OCI-LY7 (cell line): Measurements from ENCODE around the gene PGRMC1. TPM values are rescaled to one million over a fixed set of nuclear protein-coding genes. Genes with fewer than 3 reads are reported as not detected.

Experiments
- Bru-seq: library from RNA; stranded (reverse); fragments of 400-500 nt; gene quantifications from one replicate; lab custom pipeline; 2021; lab: Mats Ljungman, UMichigan
- BruChase-seq, 2 experiments: library from RNA; stranded (reverse); fragments of 400-500 nt; gene quantifications; one replicate each; lab custom pipeline; 2021; lab: Mats Ljungman, UMichigan
- BruUV-seq: library from RNA; stranded (reverse); fragments of 400-500 nt; replicated peaks from 2 replicates; lab custom pipeline; 2021; lab: Mats Ljungman, UMichigan
- CTCF ChIA-PET: fragments of 300-600 bp; sonication (Branson Sonifier 250); formaldehyde crosslinking; loops from one replicate; lab custom pipeline; 2022; ENCODE audit warnings: antibody characterized with exemption; ENCODE audit not compliant: unreplicated experiment; lab: Charles Lee
- POLR2A ChIA-PET: fragments of 300-600 bp; sonication (Branson Sonifier 250); formaldehyde crosslinking; loops from one replicate; lab custom pipeline; 2022; ENCODE audit warnings: antibody characterized with exemption; lab: Charles Lee
- DNase-seq: peaks from one replicate; pipeline ENCODE4 v3.0.0-alpha.2; 2015; ENCODE audit warnings: low spot score
- H2AFZ ChIP-seq: fragments of 200-600 bp; sonication (generic), shearing (Covaris generic); 2 replicates; pipeline ENCODE4 v1.6.1; 2014; ENCODE audit warnings: mild to moderate bottlenecking, antibody characterized with exemption, low read length, moderate library complexity
- H3K27ac ChIP-seq: fragments of 200-600 bp; sonication (generic); 2 replicates; pipeline ENCODE4 v1.5.1; 2014; ENCODE audit warnings: mixed run types, low read depth, mild to moderate bottlenecking, moderate library complexity, low read length, inconsistent platforms; ENCODE audit not compliant: poor library complexity, severe bottlenecking
- H3K36me3 ChIP-seq: fragments of 200-600 bp; sonication (generic); 2 replicates; pipeline ENCODE4 v1.6.1; 2014; ENCODE audit warnings: mild to moderate bottlenecking, antibody characterized with exemption, low read length, moderate library complexity, mixed read lengths; ENCODE audit not compliant: insufficient read depth
- H3K4me1 ChIP-seq: fragments of 200-600 bp; sonication (generic); 2 replicates; pipeline ENCODE4 v1.5.1; 2014; ENCODE audit warnings: mild to moderate bottlenecking, low read length; ENCODE audit not compliant: insufficient read depth, poor library complexity, severe bottlenecking
- H3K4me2 ChIP-seq: fragments of 200-600 bp; sonication (generic); 2 replicates; pipeline ENCODE4 v1.6.1; 2014; ENCODE audit warnings: mild to moderate bottlenecking, low read length
- H3K4me3 ChIP-seq: fragments of 200-600 bp; sonication (generic); 2 replicates; pipeline ENCODE4 v1.5.1; 2014; ENCODE audit warnings: mild to moderate bottlenecking, low read depth, low read length; ENCODE audit not compliant: poor library complexity, severe bottlenecking
- H3K79me2 ChIP-seq: fragments of 200-600 bp; sonication (generic); 2 replicates; pipeline ENCODE4 v1.6.1; 2016; ENCODE audit warnings: low read depth, mild to moderate bottlenecking, low read length, moderate library complexity, mixed read lengths; ENCODE audit not compliant: insufficient read depth
- H3K9me2 ChIP-seq: fragments of 200-600 bp; sonication (generic); 2 replicates; pipeline ENCODE4 v1.6.1; 2016; ENCODE audit warnings: mild to moderate bottlenecking, low read length, mixed read lengths; ENCODE audit not compliant: insufficient read depth
- H3K9me3 ChIP-seq: fragments of 200-600 bp; sonication (generic); 2 replicates; pipeline ENCODE4 v1.6.1; 2014; ENCODE audit warnings: mild to moderate bottlenecking, mixed run types, low read length, mixed read lengths
- H4K20me1 ChIP-seq: fragments of 200-600 bp; sonication (generic); 2 replicates; pipeline ENCODE4 v1.6.1; 2014; ENCODE audit warnings: mild to moderate bottlenecking, antibody characterized with exemption, low read length, moderate library complexity, mixed read lengths; ENCODE audit not compliant: insufficient read depth
- EZH2phosphoT487 ChIP-seq: fragments of 200-600 bp; sonication (generic); IDR thresholded peaks from 2 replicates; pipeline ENCODE4 v1.6.1; 2018; ENCODE audit warnings: low read depth, borderline replicate concordance, mild to moderate bottlenecking, mixed run types, antibody characterized with exemption, low read length, moderate library complexity, mixed read lengths
- intact Hi-C: fragments of 100-400 bp; cut with micrococcal nuclease; formaldehyde crosslinking; loops from one replicate; pipeline ENCODE4 v1.10.0; 2022; ENCODE audit not compliant: unreplicated experiment
- long read RNA-seq: library from polyadenylated mRNA; stranded (forward); transcript quantifications from one replicate; pipeline ENCODE4 v2.0.0, GENCODE V29; 2022
- total RNA-seq, 2 experiments: library from RNA; depleted of rRNA in 1 of 2; stranded (reverse); fragments of >200 nt in 1 of 2; shearing (Covaris generic) in 1 of 2; gene quantifications; 2 replicates each; pipeline ENCODE4 v1.2.3, GENCODE V29; 2014 to 2022
- TF ChIP-seq, protein P1 (sequence below): fragments of 200-600 bp; sonication (generic); conservative IDR thresholded peaks from 2 replicates; pipeline ENCODE4 v1.5.1; 2014; ENCODE audit warnings: mild to moderate bottlenecking, antibody characterized with exemption, low read length, moderate library complexity, mixed read lengths

Gene PGRMC1
- 23.9 and 24.6 TPM in 2 replicates for total RNA-seq (2014; rRNA removed; shearing (Covaris generic))
- total RNA-seq (2022), result 22.9 and 23.4 TPM in 2 replicates
- percentile 67 among the genes with signal in this experiment for Bru-seq, nascent RNA
- percentile 79 among the genes with signal in this experiment for BruChase-seq, experiment 1, labeled RNA remaining after a 6-hour chase
- BruChase-seq, experiment 2, labeled RNA remaining after a 2-hour chase, result percentile 82 among the genes with signal in this experiment
- long read RNA-seq, transcript PGRMC1-201 (3 exons, 1,911 nt), result major isoform, 39 of 41 reads
- long read RNA-seq, partial matches to known transcripts, result 2 of 41 reads
- long read RNA-seq, other reads (novel, unspliced or antisense), result 0 of 41 reads

- peak within 1 kb of the TSS; percentile 95 for H2AFZ ChIP-seq
- H3K79me2 ChIP-seq, result peaks cover 9% of the 10 kb centered on the region; the same call in 1 of the 2 replicates
- H3K27ac ChIP-seq, result peak within 1 kb of the TSS; percentile 40
- no peaks in the 10 kb centered on the region for H3K9me3 ChIP-seq
- POLR2A ChIA-PET, result interaction anchor here (0.9 kb wide), 1 partner anchor 117 kb away, joined by 4 read pairs; no protein-coding TSS in a partner anchor
- H3K9me2 ChIP-seq, result no peaks in the 10 kb centered on the region
- H3K36me3 ChIP-seq, result peaks cover 13% of the 10 kb centered on the region; the same call in 1 of the 2 replicates
- peak; percentile 83 for DNase-seq
- H3K4me2 ChIP-seq, result peak within 1 kb of the TSS; percentile 85
- CTCF ChIA-PET, result no interaction called here
- intact Hi-C loops, result no loop called here
- BruUV-seq, result no TSS peak
- H3K4me1 ChIP-seq, result no peaks in the 10 kb centered on the region
- H4K20me1 ChIP-seq, result no peaks in the 10 kb centered on the region
- H3K4me3 ChIP-seq, result peak within 1 kb of the TSS; percentile 93
- no peak for TF ChIP-seq EZH2phosphoT487
- TF ChIP-seq, protein P1, sequence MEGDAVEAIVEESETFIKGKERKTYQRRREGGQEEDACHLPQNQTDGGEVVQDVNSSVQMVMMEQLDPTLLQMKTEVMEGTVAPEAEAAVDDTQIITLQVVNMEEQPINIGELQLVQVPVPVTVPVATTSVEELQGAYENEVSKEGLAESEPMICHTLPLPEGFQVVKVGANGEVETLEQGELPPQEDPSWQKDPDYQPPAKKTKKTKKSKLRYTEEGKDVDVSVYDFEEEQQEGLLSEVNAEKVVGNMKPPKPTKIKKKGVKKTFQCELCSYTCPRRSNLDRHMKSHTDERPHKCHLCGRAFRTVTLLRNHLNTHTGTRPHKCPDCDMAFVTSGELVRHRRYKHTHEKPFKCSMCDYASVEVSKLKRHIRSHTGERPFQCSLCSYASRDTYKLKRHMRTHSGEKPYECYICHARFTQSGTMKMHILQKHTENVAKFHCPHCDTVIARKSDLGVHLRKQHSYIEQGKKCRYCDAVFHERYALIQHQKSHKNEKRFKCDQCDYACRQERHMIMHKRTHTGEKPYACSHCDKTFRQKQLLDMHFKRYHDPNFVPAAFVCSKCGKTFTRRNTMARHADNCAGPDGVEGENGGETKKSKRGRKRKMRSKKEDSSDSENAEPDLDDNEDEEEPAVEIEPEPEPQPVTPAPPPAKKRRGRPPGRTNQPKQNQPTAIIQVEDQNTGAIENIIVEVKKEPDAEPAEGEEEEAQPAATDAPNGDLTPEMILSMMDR, result no peak
Measured at GRCh38 chrX:119235872-119236622, at the start of gene PGRMC1. TSS of gene PGRMC1 (plus strand) at chrX:119236285. CDS start at chrX:119236364, 79 bp downstream.

- no peak overlapping the region for H3K27ac ChIP-seq
- H3K4me1 ChIP-seq, result no peaks in the 10 kb centered on the region
- H3K4me3 ChIP-seq, result no peak overlapping the region
- H2AFZ ChIP-seq, result no peak overlapping the region
- intact Hi-C loops, result no loop called here
- no peaks in the 10 kb centered on the region for H3K9me2 ChIP-seq
- H3K4me2 ChIP-seq, result no peak overlapping the region
- no peaks in the 10 kb centered on the region for H4K20me1 ChIP-seq
- no peaks in the 10 kb centered on the region for H3K9me3 ChIP-seq
- no peaks in the 10 kb centered on the region for H3K36me3 ChIP-seq
- no peaks in the 10 kb centered on the region for H3K79me2 ChIP-seq
- POLR2A ChIA-PET, result interaction anchor here (0.6 kb wide), 1 partner anchor 202 kb away, joined by 3 read pairs; no protein-coding TSS in a partner anchor
- DNase-seq, result no peak
- CTCF ChIA-PET, result no interaction called here
- TF ChIP-seq, protein P1, result no peak
- TF ChIP-seq EZH2phosphoT487, result no peak
- BruUV-seq, result no TSS peak
Measured at GRCh38 chrX:119186763-119187162, 49.3 kb upstream of the PGRMC1 start.
